GM21737 (cell line): Measurements from ENCODE around the gene CNGA3.
"Not testable (repeated sequence)": the region's sequence is repeated elsewhere in the genome, so short reads cannot be mapped to it uniquely, and the experiment has no call there.

Experiments used
- ATAC-seq: cut with Tn5 transposase; IDR thresholded peaks from one replicate; pipeline ENCODE4 v1.9.1; 2021; ENCODE audit warnings: mild to moderate bottlenecking, moderate library complexity; ENCODE audit not compliant: unreplicated experiment

CNGA3 gene

GRCh38 chr2:98395977-98396376, 49.7 kb downstream of the CNGA3 start:
- no peak for ATAC-seq

- no peak for ATAC-seq
Observed at GRCh38 chr2:98396745-98397355, 50.6 kb downstream of the CNGA3 start.

- no peak for ATAC-seq
Observed at GRCh38 chr2:98399140-98399539, 52.9 kb downstream of the CNGA3 start.

- ATAC-seq = no peak
Observed at GRCh38 chr2:98403878-98404277, 57.6 kb downstream of the CNGA3 start.

GRCh38 chr2:98404556-98405250, 58.4 kb downstream of the CNGA3 start:
- ATAC-seq = no peak

GRCh38 chr2:98405301-98405700, 59.0 kb downstream of the CNGA3 start:
- ATAC-seq = no peak

- no peak for ATAC-seq
Observed at GRCh38 chr2:98408155-98408554, 61.9 kb downstream of the CNGA3 start.

GRCh38 chr2:98412751-98413458, 66.6 kb downstream of the CNGA3 start:
- ATAC-seq = peak; percentile 64

- not testable (repeated sequence) for ATAC-seq
Observed at GRCh38 chr2:98414246-98414645, 68.0 kb downstream of the CNGA3 start.

- ATAC-seq = not testable (repeated sequence)
Observed at GRCh38 chr2:98415719-98416248, 69.5 kb downstream of the CNGA3 start.

- no peak for ATAC-seq
Observed at GRCh38 chr2:98416383-98417159, 70.3 kb downstream of the CNGA3 start.

GRCh38 chr2:98419544-98419943, 73.3 kb downstream of the CNGA3 start:
- ATAC-seq = no peak

- no peak for ATAC-seq
Observed at GRCh38 chr2:98419977-98420725, 73.9 kb downstream of the CNGA3 start.

- no peak for ATAC-seq
Observed at GRCh38 chr2:98422449-98422848, 76.2 kb downstream of the CNGA3 start.

- ATAC-seq = no peak
Observed at GRCh38 chr2:98426771-98427170, 80.5 kb downstream of the CNGA3 start.

GRCh38 chr2:98432145-98432544, 85.9 kb downstream of the CNGA3 start:
- no peak for ATAC-seq

- no peak for ATAC-seq
Observed at GRCh38 chr2:98433363-98433964, 87.2 kb downstream of the CNGA3 start.

- no peak for ATAC-seq
Observed at GRCh38 chr2:98434492-98434891, 88.2 kb downstream of the CNGA3 start.

GRCh38 chr2:98435670-98436069, 89.4 kb downstream of the CNGA3 start:
- ATAC-seq = not testable (repeated sequence)

- ATAC-seq = no peak
Observed at GRCh38 chr2:98436734-98437133, 90.5 kb downstream of the CNGA3 start.
